Measurements from ENCODE around the gene ADM2. TPM values are rescaled to one million over a fixed set of nuclear protein-coding genes. Genes with fewer than 3 reads are reported as not detected.
"Not testable (repeated sequence)": the region's sequence is repeated elsewhere in the genome, so short reads cannot be mapped to it uniquely, and the experiment has no call there.

Gene ADM2
- total RNA-seq, 1 experiment from 2014 or later = 11.9 TPM

DNA sequence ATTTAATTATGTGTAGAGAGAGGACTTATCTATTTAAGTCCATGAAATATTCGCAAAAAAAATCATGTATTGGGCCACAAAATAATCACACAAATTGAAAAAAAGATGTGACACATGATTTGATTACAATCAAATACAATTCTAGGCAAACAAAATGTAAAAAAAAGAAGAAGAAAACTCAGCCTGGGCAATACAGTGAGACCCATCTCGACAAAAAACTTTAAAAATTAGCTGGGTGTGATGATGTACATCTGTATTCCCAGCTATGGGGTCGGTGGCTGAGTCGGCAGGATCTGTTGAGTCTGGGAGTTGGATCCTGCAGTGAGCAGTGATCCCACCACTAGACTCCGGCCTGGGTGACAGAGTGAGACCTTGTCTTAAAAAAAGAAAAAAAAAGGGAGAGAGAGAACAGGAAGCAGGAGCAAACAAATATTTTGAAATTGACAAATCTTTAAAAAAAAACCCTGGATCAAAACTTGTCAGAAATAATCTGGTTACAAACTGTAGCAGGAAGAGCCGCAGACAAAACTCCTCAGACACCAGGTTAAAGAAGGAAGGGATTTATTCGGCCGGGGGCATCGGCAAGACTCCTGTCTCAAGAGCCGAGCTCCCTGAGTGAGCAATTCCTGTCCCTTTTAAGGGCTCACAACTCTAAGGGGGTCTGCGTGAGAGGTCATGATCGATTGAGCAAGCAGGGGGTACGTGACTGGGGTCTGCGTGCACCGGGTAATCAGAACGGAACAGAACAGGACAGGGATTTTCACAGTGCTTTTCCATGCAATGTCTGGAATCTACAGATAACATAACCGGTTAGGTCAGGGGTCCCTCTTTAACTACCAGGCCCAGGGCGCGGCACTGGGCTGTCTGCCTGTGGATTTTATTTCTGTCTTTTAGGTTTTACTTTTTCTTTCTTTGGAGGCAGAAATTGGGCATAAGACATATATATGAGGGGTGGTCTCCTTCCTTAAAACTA is 51.8 kb downstream of the ADM2 start:
- no peak overlapping the region for H2AK5ac ChIP-seq (ENCODE audit: insufficient read length, low read length)
- H3K9me3 ChIP-seq (ENCODE audit: control insufficient read depth, low read depth, low read length) = no peaks in the 10 kb centered on the region
- no peak for DNase-seq
- no peak overlapping the region for H3K18ac ChIP-seq (ENCODE audit: insufficient read length, low read depth, low read length)
- no peak overlapping the region for H2BK20ac ChIP-seq (ENCODE audit: low read depth, low read length, poor library complexity, severe bottlenecking)
- Mint-ChIP-seq H3K36me3 (ENCODE audit: insufficient read depth in 1 of 3, low read depth in 3 of 3) (no peaks in the 10 kb centered on the region; a peak in 1 of 7 replicates), H3K9me3 (no peaks in the 10 kb centered on the region; a peak in 1 of 5 replicates), H3K4me3 (peak overlapping the region; percentile 47 to 80), H3K27ac (no peak overlapping the region), H3K4me1 (peaks cover 9 to 13% of the 10 kb centered on the region in 2 experiments), H3K27me3 (ENCODE audit: low read depth) (peaks cover 78% of the 10 kb centered on the region)
- H4K5ac ChIP-seq (ENCODE audit: insufficient read length, low read depth, low read length) = no peak overlapping the region
- no peak overlapping the region for H3K14ac ChIP-seq (ENCODE audit: insufficient read depth, low read length)
- peaks cover 18% of the 10 kb centered on the region for H3K23me2 ChIP-seq (ENCODE audit: insufficient read length, low read depth, low read length, poor library complexity, severe bottlenecking)
- H2BK15ac ChIP-seq (ENCODE audit: low read depth, low read length) = no peak overlapping the region
- H2AFZ ChIP-seq (ENCODE audit: low read length) = no peak overlapping the region
- H3K27ac ChIP-seq (ENCODE audit: insufficient read length, low read depth, low read length) = no peak overlapping the region
- no peak overlapping the region for H3K4ac ChIP-seq (ENCODE audit: low read depth, low read length)
- no peak for TF ChIP-seq CTCF (conservative IDR thresholded peaks at IDR 0.05)
- no CpG with 5 or more reads among the region's 19 CpGs for WGBS (ENCODE audit: extremely low coverage, insufficient read length, low lambda C conversion rate)
- no peak overlapping the region for H3K23ac ChIP-seq (ENCODE audit: insufficient read length, low read depth, low read length)
- H3K56ac ChIP-seq (ENCODE audit: insufficient read length, low read depth, low read length) = no peak overlapping the region
- no peak overlapping the region for H3K9ac ChIP-seq (ENCODE audit: extremely low read depth, insufficient read length, low read length)
- no peak overlapping the region for H2BK120ac ChIP-seq (ENCODE audit: low read depth, low read length, poor library complexity, severe bottlenecking)
- no peaks in the 10 kb centered on the region for H3K4me1 ChIP-seq (ENCODE audit: insufficient read depth, low read length)
- H3K4me2 ChIP-seq (ENCODE audit: insufficient read depth, insufficient read length, low read length) = no peak overlapping the region
- H3K79me2 ChIP-seq (ENCODE audit: insufficient read depth, low read length) = no peaks in the 10 kb centered on the region
- no peak overlapping the region for H2BK12ac ChIP-seq (ENCODE audit: insufficient read length, low read depth, low read length)
- H4K91ac ChIP-seq (ENCODE audit: insufficient read length, low read depth, low read length) = no peak overlapping the region
- H3K27me3 ChIP-seq (ENCODE audit: insufficient read depth, low read length) = peaks cover 34% of the 10 kb centered on the region; the same call in 1 of the 2 replicates
- no peaks in the 10 kb centered on the region for H4K20me1 ChIP-seq (ENCODE audit: control insufficient read depth, insufficient read depth, insufficient read length)
- no peak overlapping the region for H2BK5ac ChIP-seq (ENCODE audit: insufficient read length, low read length)
- no peak overlapping the region for H3T11ph ChIP-seq (ENCODE audit: low read length)
- no peaks in the 10 kb centered on the region for H3K79me1 ChIP-seq (ENCODE audit: insufficient read depth, low read depth, low read length, poor library complexity, severe bottlenecking)
- no peak overlapping the region for H4K8ac ChIP-seq (replicated peaks; ENCODE audit: insufficient read length, low read depth, low read length)

GRCh38 chr22:50533856-50534711 is 52.7 kb downstream of the ADM2 start:
- H3K4me1 ChIP-seq (ENCODE audit: insufficient read depth, low read length); H3K4me2 ChIP-seq (ENCODE audit: insufficient read depth, insufficient read length, low read length); DNase-seq; H3K79me1 ChIP-seq (ENCODE audit: insufficient read depth, low read depth, low read length, poor library complexity, severe bottlenecking); H3K56ac ChIP-seq (ENCODE audit: insufficient read length, low read depth, low read length); H4K20me1 ChIP-seq (ENCODE audit: control insufficient read depth, insufficient read depth, insufficient read length); H3T11ph ChIP-seq (ENCODE audit: low read length); H3K27ac ChIP-seq (ENCODE audit: insufficient read length, low read depth, low read length); H2AK5ac ChIP-seq (ENCODE audit: insufficient read length, low read length); H2BK5ac ChIP-seq (ENCODE audit: insufficient read length, low read length); H2AFZ ChIP-seq (ENCODE audit: low read length); H2BK20ac ChIP-seq (ENCODE audit: low read depth, low read length, poor library complexity, severe bottlenecking); H4K5ac ChIP-seq (ENCODE audit: insufficient read length, low read depth, low read length); H3K14ac ChIP-seq (ENCODE audit: insufficient read depth, low read length); H3K27ac Mint-ChIP-seq; H3K79me2 ChIP-seq (ENCODE audit: insufficient read depth, low read length); H3K36me3 Mint-ChIP-seq (ENCODE audit: insufficient read depth in 1 of 3, low read depth in 3 of 3); H2BK120ac ChIP-seq (ENCODE audit: low read depth, low read length, poor library complexity, severe bottlenecking); H3K9me3 ChIP-seq (ENCODE audit: control insufficient read depth, low read depth, low read length); H3K18ac ChIP-seq (ENCODE audit: insufficient read length, low read depth, low read length); H4K91ac ChIP-seq (ENCODE audit: insufficient read length, low read depth, low read length); H2BK12ac ChIP-seq (ENCODE audit: insufficient read length, low read depth, low read length); H3K23ac ChIP-seq (ENCODE audit: insufficient read length, low read depth, low read length); H4K8ac ChIP-seq (replicated peaks; ENCODE audit: insufficient read length, low read depth, low read length); H2BK15ac ChIP-seq (ENCODE audit: low read depth, low read length); H3K4ac ChIP-seq (ENCODE audit: low read depth, low read length); H3K9ac ChIP-seq (ENCODE audit: extremely low read depth, insufficient read length, low read length); H3K9me3 Mint-ChIP-seq: not testable (repeated sequence)
- H3K4me3 Mint-ChIP-seq = peak overlapping the region in 1 of 2 experiments; percentile 29; a peak in 1 of 5 replicates
- H3K27me3 Mint-ChIP-seq (ENCODE audit: low read depth) = peaks cover 74% of the 10 kb centered on the region
- peaks cover 9 to 13% of the 10 kb centered on the region in 2 experiments for H3K4me1 Mint-ChIP-seq
- WGBS (ENCODE audit: extremely low coverage, insufficient read length, low lambda C conversion rate) = no CpG with 5 or more reads among the region's 21 CpGs
- Histone ChIP-seq H3K23me2 (ENCODE audit: insufficient read length, low read depth, low read length, poor library complexity, severe bottlenecking) (peaks cover 18% of the 10 kb centered on the region), H3K27me3 (ENCODE audit: insufficient read depth, low read length) (peaks cover 25% of the 10 kb centered on the region; the same call in 1 of the 2 replicates)
